Activated T-helper 17 cell treated with anti-CD3 and anti-CD28 coated beads, Interleukin-2, amount 50 U/mL, for 72 hours (primary cell): ENCODE data around the gene TBC1D5. TPM values are rescaled to one million over a fixed set of nuclear protein-coding genes. Genes with fewer than 3 reads are reported as not detected.

ENCODE experiments used
- ATAC-seq: fragments of 150-1000 bp; cut with Tn5 transposase; replicated peaks from 2 replicates; pipeline ENCODE4 v1.10.0; 2021; ENCODE audit warnings: mild to moderate bottlenecking, moderate library complexity
- H3K27ac Mint-ChIP-seq: one replicate; pipeline ENCODE4 v1.8.0; 2022; ENCODE audit warnings: mixed read lengths
- H3K27me3 Mint-ChIP-seq: one replicate; pipeline ENCODE4 v1.8.0; 2022; ENCODE audit warnings: mixed read lengths
- H3K36me3 Mint-ChIP-seq: one replicate; pipeline ENCODE4 v1.8.0; 2022; ENCODE audit warnings: low read depth, mild to moderate bottlenecking, mixed read lengths
- H3K4me1 Mint-ChIP-seq: one replicate; pipeline ENCODE4 v1.8.0; 2022; ENCODE audit warnings: mixed read lengths
- H3K4me3 Mint-ChIP-seq: one replicate; pipeline ENCODE4 v1.8.0; 2022; ENCODE audit warnings: mild to moderate bottlenecking, mixed read lengths
- H3K9me3 Mint-ChIP-seq: one replicate; pipeline ENCODE4 v1.8.0; 2022; ENCODE audit warnings: mixed read lengths
- total RNA-seq, 2 donors: library from RNA; stranded (reverse); gene quantifications; one replicate each; pipeline ENCODE4 v1.2.3, GENCODE V29; 2022

The TBC1D5 gene
- total RNA-seq, 2 donors from 2014 or later = 43.9 to 53.2 TPM

GRCh38 chr3:17315897-17316296, 426.5 kb downstream of the TBC1D5 start:
- Mint-ChIP-seq H3K4me3 (no peak overlapping the region), H3K4me1 (no peaks in the 10 kb centered on the region), H3K36me3 (no peaks in the 10 kb centered on the region), H3K9me3 (no peaks in the 10 kb centered on the region), H3K27ac (no peak overlapping the region), H3K27me3 (no peaks in the 10 kb centered on the region)
- ATAC-seq = no peak

- Mint-ChIP-seq H3K27me3 (no peaks in the 10 kb centered on the region), H3K9me3 (no peaks in the 10 kb centered on the region), H3K27ac (no peak overlapping the region)
These were observed 428.3 kb downstream of the TBC1D5 start for GRCh38 chr3:17314171-17314570.

GRCh38 chr3:17313746-17314145, 428.7 kb downstream of the TBC1D5 start:
- H3K9me3 Mint-ChIP-seq = no peaks in the 10 kb centered on the region
- H3K27me3 Mint-ChIP-seq = no peaks in the 10 kb centered on the region
- no peak overlapping the region for H3K27ac Mint-ChIP-seq
- H3K4me3 Mint-ChIP-seq = no peak overlapping the region
- H3K36me3 Mint-ChIP-seq = no peaks in the 10 kb centered on the region
- H3K4me1 Mint-ChIP-seq = peaks cover 4% of the 10 kb centered on the region
- no peak for ATAC-seq

More at GRCh38 chr3:17314171-17314570, 428.3 kb downstream of the TBC1D5 start:
- no peak overlapping the region for H3K4me3 Mint-ChIP-seq
- H3K36me3 Mint-ChIP-seq = no peaks in the 10 kb centered on the region
- no peak for ATAC-seq
- H3K4me1 Mint-ChIP-seq = peaks cover 4% of the 10 kb centered on the region

- Mint-ChIP-seq H3K36me3 (no peaks in the 10 kb centered on the region), H3K9me3 (no peaks in the 10 kb centered on the region), H3K27ac (no peak overlapping the region), H3K27me3 (no peaks in the 10 kb centered on the region), H3K4me3 (no peak overlapping the region), H3K4me1 (peaks cover 4% of the 10 kb centered on the region)
- ATAC-seq = no peak
These were observed 431.4 kb downstream of the TBC1D5 start for GRCh38 chr3:17310983-17311382.

- no peaks in the 10 kb centered on the region for H3K27me3 Mint-ChIP-seq
- H3K27ac Mint-ChIP-seq = no peak overlapping the region
- H3K9me3 Mint-ChIP-seq = no peaks in the 10 kb centered on the region
- no peak for ATAC-seq
- no peaks in the 10 kb centered on the region for H3K36me3 Mint-ChIP-seq
- no peak overlapping the region for H3K4me3 Mint-ChIP-seq
- peaks cover 4% of the 10 kb centered on the region for H3K4me1 Mint-ChIP-seq
These were observed 434.5 kb downstream of the TBC1D5 start for GRCh38 chr3:17307887-17308286.

GRCh38 chr3:17307482-17307881, 434.9 kb downstream of the TBC1D5 start:
- H3K9me3 Mint-ChIP-seq = no peaks in the 10 kb centered on the region
- no peak for ATAC-seq
- H3K4me3 Mint-ChIP-seq = no peak overlapping the region
- H3K4me1 Mint-ChIP-seq = peaks cover 4% of the 10 kb centered on the region
- no peak overlapping the region for H3K27ac Mint-ChIP-seq
- H3K36me3 Mint-ChIP-seq = no peaks in the 10 kb centered on the region
- H3K27me3 Mint-ChIP-seq = no peaks in the 10 kb centered on the region

GRCh38 chr3:17304969-17305368, 437.5 kb downstream of the TBC1D5 start:
- Mint-ChIP-seq H3K36me3 (no peaks in the 10 kb centered on the region), H3K9me3 (no peaks in the 10 kb centered on the region), H3K27me3 (no peaks in the 10 kb centered on the region), H3K27ac (no peak overlapping the region), H3K4me3 (no peak overlapping the region), H3K4me1 (peaks cover 6% of the 10 kb centered on the region)
- no peak for ATAC-seq

GRCh38 chr3:17302774-17303173, 439.7 kb downstream of the TBC1D5 start:
- no peak for ATAC-seq
- Mint-ChIP-seq H3K4me1 (peaks cover 4% of the 10 kb centered on the region), H3K9me3 (no peaks in the 10 kb centered on the region), H3K4me3 (no peak overlapping the region), H3K36me3 (no peaks in the 10 kb centered on the region), H3K27ac (no peak overlapping the region), H3K27me3 (no peaks in the 10 kb centered on the region)

- Mint-ChIP-seq H3K36me3 (no peaks in the 10 kb centered on the region), H3K4me1 (peaks cover 4% of the 10 kb centered on the region), H3K27me3 (no peaks in the 10 kb centered on the region), H3K4me3 (no peak overlapping the region), H3K27ac (no peak overlapping the region), H3K9me3 (no peaks in the 10 kb centered on the region)
- ATAC-seq = no peak
These were observed 440.3 kb downstream of the TBC1D5 start for GRCh38 chr3:17302170-17302569.

GRCh38 chr3:17301271-17301670, 441.2 kb downstream of the TBC1D5 start:
- H3K27ac Mint-ChIP-seq = no peak overlapping the region
- no peak overlapping the region for H3K4me3 Mint-ChIP-seq
- no peaks in the 10 kb centered on the region for H3K9me3 Mint-ChIP-seq
- H3K27me3 Mint-ChIP-seq = no peaks in the 10 kb centered on the region
- ATAC-seq = peak; percentile 62
- peaks cover 4% of the 10 kb centered on the region for H3K4me1 Mint-ChIP-seq
- no peaks in the 10 kb centered on the region for H3K36me3 Mint-ChIP-seq

GRCh38 chr3:17300441-17300840, 442.0 kb downstream of the TBC1D5 start:
- Mint-ChIP-seq H3K27me3 (no peaks in the 10 kb centered on the region), H3K9me3 (no peaks in the 10 kb centered on the region), H3K4me3 (peak overlapping the region; percentile 54), H3K4me1 (peaks cover 4% of the 10 kb centered on the region), H3K36me3 (no peaks in the 10 kb centered on the region), H3K27ac (peak overlapping the region; percentile 21)
- no peak for ATAC-seq

GRCh38 chr3:17298038-17298437, 444.4 kb downstream of the TBC1D5 start:
- Mint-ChIP-seq H3K4me3 (no peak overlapping the region), H3K27me3 (no peaks in the 10 kb centered on the region), H3K4me1 (peaks cover 4% of the 10 kb centered on the region), H3K36me3 (no peaks in the 10 kb centered on the region), H3K27ac (no peak overlapping the region), H3K9me3 (no peaks in the 10 kb centered on the region)
- ATAC-seq = no peak

GRCh38 chr3:17292556-17292955, 449.9 kb downstream of the TBC1D5 start:
- H3K4me1 Mint-ChIP-seq = no peaks in the 10 kb centered on the region
- H3K27ac Mint-ChIP-seq = no peak overlapping the region
- H3K4me3 Mint-ChIP-seq = no peak overlapping the region
- peaks cover 15% of the 10 kb centered on the region for H3K36me3 Mint-ChIP-seq
- no peak for ATAC-seq
- no peaks in the 10 kb centered on the region for H3K9me3 Mint-ChIP-seq
- no peaks in the 10 kb centered on the region for H3K27me3 Mint-ChIP-seq

GRCh38 chr3:17290894-17291293, 451.5 kb downstream of the TBC1D5 start:
- Mint-ChIP-seq H3K4me3 (no peak overlapping the region), H3K9me3 (no peaks in the 10 kb centered on the region), H3K36me3 (peaks cover 15% of the 10 kb centered on the region), H3K27ac (no peak overlapping the region), H3K27me3 (no peaks in the 10 kb centered on the region), H3K4me1 (no peaks in the 10 kb centered on the region)
- no peak for ATAC-seq

- Mint-ChIP-seq H3K27me3 (no peaks in the 10 kb centered on the region), H3K4me1 (no peaks in the 10 kb centered on the region), H3K27ac (no peak overlapping the region), H3K36me3 (peaks cover 15% of the 10 kb centered on the region), H3K9me3 (no peaks in the 10 kb centered on the region), H3K4me3 (no peak overlapping the region)
- no peak for ATAC-seq
These were observed 453.5 kb downstream of the TBC1D5 start for GRCh38 chr3:17288839-17289399.
